GM06990 (cell line): ENCODE data around the gene SCRN1.

ENCODE experiments used
- DNase-seq: peaks from one replicate; pipeline ENCODE4 v3.0.0-alpha.2; 2011; ENCODE audit not compliant: insufficient read length; ENCODE audit errors: extremely low read depth
- H3K27me3 ChIP-seq: replicated peaks from 2 replicates; pipeline ENCODE4 v1.6.0; 2011; ENCODE audit warnings: low read length; ENCODE audit not compliant: control insufficient read depth, insufficient read depth
- H3K36me3 ChIP-seq: 2 replicates; pipeline ENCODE4 v1.5.1; 2011; ENCODE audit warnings: low read length; ENCODE audit not compliant: control insufficient read depth, insufficient read depth
- H3K4me3 ChIP-seq: replicated peaks from 2 replicates; pipeline ENCODE4 v1.5.1; 2011; ENCODE audit warnings: low read depth, mild to moderate bottlenecking, control low read depth, low read length
- CTCF ChIP-seq: IDR thresholded peaks from 2 replicates; pipeline ENCODE4 v1.5.1; 2011; ENCODE audit warnings: low read length, control low read depth, mild to moderate bottlenecking, inconsistent platforms; ENCODE audit not compliant: insufficient read depth, poor library complexity, severe bottlenecking

Gene SCRN1

DNA sequence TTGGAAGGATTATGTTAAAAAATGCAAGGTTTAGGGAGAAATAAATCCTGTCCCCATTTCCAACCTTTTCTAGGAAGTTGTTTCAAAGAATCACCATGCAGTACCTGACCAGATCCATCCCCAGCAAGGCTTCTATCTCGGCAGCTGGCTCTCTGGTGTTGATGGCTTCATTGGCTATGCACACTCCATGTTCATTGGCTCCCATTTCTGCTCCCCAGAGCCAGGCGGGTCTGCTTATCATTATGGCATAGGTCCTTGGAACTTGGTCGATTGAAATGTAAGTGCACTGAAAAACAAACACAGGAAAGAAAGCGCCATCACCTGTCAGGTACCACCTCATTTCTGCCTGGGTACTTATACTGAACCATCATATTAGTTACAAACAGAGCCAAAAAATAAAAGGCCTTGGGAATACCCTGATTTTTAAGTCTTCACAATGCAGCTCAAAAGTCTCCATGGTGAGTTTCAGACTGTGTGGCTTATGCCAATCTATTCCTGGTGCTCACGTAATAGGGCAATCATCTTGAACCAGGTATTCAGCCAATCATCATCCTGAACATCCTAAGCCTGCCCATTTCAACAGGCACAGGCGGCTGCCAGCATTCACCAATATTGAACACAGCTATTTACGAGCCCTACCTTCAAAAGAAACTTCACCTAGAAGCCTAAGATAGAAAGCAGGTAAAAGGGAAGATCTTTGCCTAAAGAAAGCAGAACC, 34.4 kb downstream of the SCRN1 start:
- no peak for DNase-seq

GRCh38 chr7:29953726-29954347, 35.8 kb downstream of the SCRN1 start:
- H3K36me3 ChIP-seq, result peaks cover 25% of the 10 kb centered on the region

More for the DNA sequence above, 34.4 kb downstream of the SCRN1 start:
- TF ChIP-seq CTCF, result no peak
- no peak overlapping the region for H3K4me3 ChIP-seq
- no peaks in the 10 kb centered on the region for H3K27me3 ChIP-seq
- H3K36me3 ChIP-seq, result peaks cover 24% of the 10 kb centered on the region

GRCh38 chr7:29951206-29951605, 38.4 kb downstream of the SCRN1 start:
- TF ChIP-seq CTCF, result no peak
- H3K36me3 ChIP-seq, result peaks cover 27% of the 10 kb centered on the region

More at GRCh38 chr7:29953726-29954347, 35.8 kb downstream of the SCRN1 start:
- no peak for TF ChIP-seq CTCF
- no peak for DNase-seq
- Histone ChIP-seq H3K4me3 (no peak overlapping the region), H3K27me3 (no peaks in the 10 kb centered on the region)

GRCh38 chr7:29950480-29950879, 39.1 kb downstream of the SCRN1 start:
- H3K27me3 ChIP-seq, result no peaks in the 10 kb centered on the region
- no peak for DNase-seq
- peaks cover 27% of the 10 kb centered on the region for H3K36me3 ChIP-seq
- no peak for TF ChIP-seq CTCF
- H3K4me3 ChIP-seq, result no peak overlapping the region

More at GRCh38 chr7:29951206-29951605, 38.4 kb downstream of the SCRN1 start:
- H3K27me3 ChIP-seq, result no peaks in the 10 kb centered on the region
- no peak overlapping the region for H3K4me3 ChIP-seq
- no peak for DNase-seq

DNA sequence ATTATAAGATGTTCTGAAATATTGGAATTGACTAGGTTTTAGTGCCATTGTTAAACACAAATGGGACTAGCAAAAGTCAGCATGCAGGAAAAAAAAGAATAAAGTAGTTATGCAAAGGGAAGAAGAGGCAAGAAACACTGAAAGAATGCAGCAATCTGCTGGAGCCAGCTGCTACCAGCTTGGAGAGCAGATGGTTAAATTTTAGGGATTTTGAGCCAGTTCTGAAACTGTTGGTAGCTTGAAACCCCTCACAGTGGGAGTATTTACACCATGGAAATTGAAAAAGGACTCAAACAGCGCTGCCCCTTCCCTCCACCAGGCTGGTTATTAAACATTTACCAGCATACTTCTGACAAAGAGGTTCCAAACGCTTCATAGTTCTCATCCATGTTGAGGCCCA, 41.0 kb downstream of the SCRN1 start:
- no peak for TF ChIP-seq CTCF
- Histone ChIP-seq H3K4me3 (no peak overlapping the region), H3K36me3 (peaks cover 28% of the 10 kb centered on the region), H3K27me3 (no peaks in the 10 kb centered on the region)
- no peak for DNase-seq
